HL-60 (cell line): ENCODE data around the gene TAS2R7.

ENCODE experiments used
- DNase-seq, 2 experiments: peaks; one replicate each; pipeline ENCODE4 v3.0.0-alpha.2; 2010 to 2020; ENCODE audit warnings: low read depth in 1 of 2, low spot score in 1 of 2
- H3K27ac ChIP-seq: fragments of 250-450 bp; sonication (Bioruptor Pico); replicated peaks from 2 replicates; pipeline ENCODE4 v1.5.1; 2020; ENCODE audit warnings: mild to moderate bottlenecking, moderate library complexity
- H3K27me3 ChIP-seq: fragments of 250-450 bp; sonication (Bioruptor Pico); 2 replicates; pipeline ENCODE4 v1.5.1; 2021; ENCODE audit warnings: mild to moderate bottlenecking, moderate library complexity; ENCODE audit not compliant: insufficient read depth, poor library complexity, severe bottlenecking
- H3K4me3 ChIP-seq: replicated peaks from 2 replicates; pipeline ENCODE4 v1.5.1; 2011; ENCODE audit warnings: mild to moderate bottlenecking, control low read depth, low read length; ENCODE audit not compliant: insufficient read depth
- GABPA ChIP-seq: IDR thresholded peaks from 2 replicates; pipeline ENCODE4 v1.6.1; 2012; ENCODE audit warnings: low read depth
- POLR2AphosphoS5 ChIP-seq: IDR thresholded peaks from 2 replicates; pipeline ENCODE4 v1.6.1; 2012; ENCODE audit warnings: low read depth
- SPI1 ChIP-seq: IDR thresholded peaks from 2 replicates; pipeline ENCODE4 v1.6.1; 2012; ENCODE audit warnings: low read depth, mild to moderate bottlenecking, borderline replicate concordance
- long read RNA-seq: library from polyadenylated mRNA; unstranded; transcript quantifications from one replicate; pipeline ENCODE4 v2.0.0, GENCODE V29; 2020
- TF ChIP-seq, protein P1 (sequence below): IDR thresholded peaks from one replicate; pipeline ENCODE4 v1.5.1; 2011; ENCODE audit warnings: low read length, control low read depth, inconsistent platforms; ENCODE audit not compliant: insufficient read depth
- TF ChIP-seq, protein P2 (sequence below): IDR thresholded peaks from 2 replicates; pipeline ENCODE4 v1.6.1; 2012; ENCODE audit warnings: low read depth; ENCODE audit not compliant: insufficient replicate concordance

Gene TAS2R7
- long read RNA-seq: 0 reads

DNA sequence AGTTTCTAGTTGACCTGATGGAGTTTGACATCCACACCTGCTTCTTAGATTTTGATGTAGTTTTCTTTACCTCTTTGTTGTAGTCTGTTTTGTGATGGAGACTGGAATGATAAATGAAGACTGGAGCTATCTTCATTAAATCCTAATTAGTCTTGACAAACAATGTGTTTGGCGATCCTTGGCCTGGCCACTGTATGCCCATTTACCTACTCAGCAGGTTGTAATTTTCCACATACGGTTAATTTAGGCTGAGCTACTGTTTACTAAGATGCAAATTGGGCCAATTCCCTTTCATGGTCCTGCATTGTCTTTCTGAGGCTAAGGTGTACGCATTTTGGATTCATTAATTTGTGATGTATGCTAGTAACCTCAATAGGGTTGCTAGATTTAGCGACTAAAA, at the start of gene TAS2R7:
Gene TAS2R7 (minus strand): TSS at position 41 of the 400 bp plus-strand sequence. CDS start 57 bp downstream, outside the sequence.
- Histone ChIP-seq H3K27me3 (peaks cover 3% of the 10 kb centered on the region), H3K4me3 (no peak within 1 kb of the TSS), H3K27ac (no peak within 1 kb of the TSS)
- no peak for DNase-seq
- TF ChIP-seq SPI1 (no peak), GABPA (no peak), POLR2AphosphoS5 (no peak)
- TF ChIP-seq, protein P1, sequence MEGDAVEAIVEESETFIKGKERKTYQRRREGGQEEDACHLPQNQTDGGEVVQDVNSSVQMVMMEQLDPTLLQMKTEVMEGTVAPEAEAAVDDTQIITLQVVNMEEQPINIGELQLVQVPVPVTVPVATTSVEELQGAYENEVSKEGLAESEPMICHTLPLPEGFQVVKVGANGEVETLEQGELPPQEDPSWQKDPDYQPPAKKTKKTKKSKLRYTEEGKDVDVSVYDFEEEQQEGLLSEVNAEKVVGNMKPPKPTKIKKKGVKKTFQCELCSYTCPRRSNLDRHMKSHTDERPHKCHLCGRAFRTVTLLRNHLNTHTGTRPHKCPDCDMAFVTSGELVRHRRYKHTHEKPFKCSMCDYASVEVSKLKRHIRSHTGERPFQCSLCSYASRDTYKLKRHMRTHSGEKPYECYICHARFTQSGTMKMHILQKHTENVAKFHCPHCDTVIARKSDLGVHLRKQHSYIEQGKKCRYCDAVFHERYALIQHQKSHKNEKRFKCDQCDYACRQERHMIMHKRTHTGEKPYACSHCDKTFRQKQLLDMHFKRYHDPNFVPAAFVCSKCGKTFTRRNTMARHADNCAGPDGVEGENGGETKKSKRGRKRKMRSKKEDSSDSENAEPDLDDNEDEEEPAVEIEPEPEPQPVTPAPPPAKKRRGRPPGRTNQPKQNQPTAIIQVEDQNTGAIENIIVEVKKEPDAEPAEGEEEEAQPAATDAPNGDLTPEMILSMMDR: no peak
- TF ChIP-seq, protein P2, sequence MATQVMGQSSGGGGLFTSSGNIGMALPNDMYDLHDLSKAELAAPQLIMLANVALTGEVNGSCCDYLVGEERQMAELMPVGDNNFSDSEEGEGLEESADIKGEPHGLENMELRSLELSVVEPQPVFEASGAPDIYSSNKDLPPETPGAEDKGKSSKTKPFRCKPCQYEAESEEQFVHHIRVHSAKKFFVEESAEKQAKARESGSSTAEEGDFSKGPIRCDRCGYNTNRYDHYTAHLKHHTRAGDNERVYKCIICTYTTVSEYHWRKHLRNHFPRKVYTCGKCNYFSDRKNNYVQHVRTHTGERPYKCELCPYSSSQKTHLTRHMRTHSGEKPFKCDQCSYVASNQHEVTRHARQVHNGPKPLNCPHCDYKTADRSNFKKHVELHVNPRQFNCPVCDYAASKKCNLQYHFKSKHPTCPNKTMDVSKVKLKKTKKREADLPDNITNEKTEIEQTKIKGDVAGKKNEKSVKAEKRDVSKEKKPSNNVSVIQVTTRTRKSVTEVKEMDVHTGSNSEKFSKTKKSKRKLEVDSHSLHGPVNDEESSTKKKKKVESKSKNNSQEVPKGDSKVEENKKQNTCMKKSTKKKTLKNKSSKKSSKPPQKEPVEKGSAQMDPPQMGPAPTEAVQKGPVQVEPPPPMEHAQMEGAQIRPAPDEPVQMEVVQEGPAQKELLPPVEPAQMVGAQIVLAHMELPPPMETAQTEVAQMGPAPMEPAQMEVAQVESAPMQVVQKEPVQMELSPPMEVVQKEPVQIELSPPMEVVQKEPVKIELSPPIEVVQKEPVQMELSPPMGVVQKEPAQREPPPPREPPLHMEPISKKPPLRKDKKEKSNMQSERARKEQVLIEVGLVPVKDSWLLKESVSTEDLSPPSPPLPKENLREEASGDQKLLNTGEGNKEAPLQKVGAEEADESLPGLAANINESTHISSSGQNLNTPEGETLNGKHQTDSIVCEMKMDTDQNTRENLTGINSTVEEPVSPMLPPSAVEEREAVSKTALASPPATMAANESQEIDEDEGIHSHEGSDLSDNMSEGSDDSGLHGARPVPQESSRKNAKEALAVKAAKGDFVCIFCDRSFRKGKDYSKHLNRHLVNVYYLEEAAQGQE: no peak

DNA sequence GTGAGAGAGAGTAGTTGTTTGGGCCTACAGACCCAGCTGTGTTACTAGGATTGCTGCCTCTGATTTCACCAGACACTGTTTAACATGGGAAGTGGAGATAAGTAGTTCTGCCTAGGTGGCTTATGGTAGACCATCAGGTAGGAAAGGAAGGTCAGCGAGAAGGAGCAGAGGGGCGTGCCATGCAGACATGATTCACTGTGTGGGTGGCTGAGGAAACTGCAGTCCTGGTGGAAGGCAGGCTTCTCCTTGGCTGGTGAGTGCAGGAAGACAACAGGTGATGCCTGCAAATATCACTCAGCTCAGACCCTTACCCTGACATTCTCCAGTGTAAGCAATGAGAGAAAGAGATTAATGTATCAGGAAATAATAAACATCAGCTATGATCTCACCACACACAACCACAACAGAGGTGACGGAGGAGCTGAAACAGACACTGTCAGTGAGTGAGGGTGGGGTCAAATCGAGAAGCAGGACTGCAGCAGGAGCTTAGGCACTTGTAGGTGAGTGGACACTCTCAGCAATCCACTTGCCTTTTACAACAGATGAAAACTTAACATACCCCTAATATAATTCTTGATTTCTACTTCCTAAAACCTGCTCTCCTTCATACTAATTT, 48.9 kb upstream of the TAS2R7 start:
- no peak overlapping the region for H3K27ac ChIP-seq

DNA sequence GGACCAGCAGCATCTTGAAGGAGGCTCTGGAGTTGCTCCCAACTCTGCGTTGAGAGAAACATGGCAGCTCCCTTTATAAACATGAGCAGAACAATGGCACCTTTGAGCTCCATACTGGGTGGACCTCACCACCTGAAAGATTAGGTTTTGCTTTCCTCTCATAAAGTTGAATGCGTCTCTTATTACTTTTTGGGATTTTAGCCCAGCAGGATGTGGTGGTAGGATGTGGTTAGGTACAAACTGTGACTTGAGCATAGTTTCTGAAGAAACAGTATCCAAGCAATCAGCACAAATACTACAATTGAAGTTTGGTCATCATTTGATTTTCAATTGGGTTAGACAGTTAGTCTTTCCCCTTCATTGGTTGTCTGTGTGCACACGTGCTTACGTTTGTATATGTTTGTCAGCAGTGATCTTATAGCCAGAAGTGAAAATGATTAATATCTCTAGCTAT, 47.0 kb upstream of the TAS2R7 start, which contains the start of gene PRR4:
Gene PRR4 (minus strand): TSS at position 51 of the 454 bp plus-strand sequence. CDS start 38 bp downstream, at position 13.
- Histone ChIP-seq H3K27ac (no peak within 1 kb of the TSS), H3K4me3 (no peak within 1 kb of the TSS), H3K27me3 (no peaks in the 10 kb centered on the region)
- no peak for DNase-seq
- TF ChIP-seq SPI1: no peak
- TF ChIP-seq, protein P2: no peak
- TF ChIP-seq, protein P1: no peak

More for the DNA sequence above, 48.9 kb upstream of the TAS2R7 start:
- Histone ChIP-seq H3K4me3 (no peak overlapping the region), H3K27me3 (no peaks in the 10 kb centered on the region)
- no peak for DNase-seq
- TF ChIP-seq SPI1 (no peak), GABPA (no peak), POLR2AphosphoS5 (no peak)
- TF ChIP-seq, protein P1: no peak
- TF ChIP-seq, protein P2: no peak
